H54 (cell line): Measurements from ENCODE around the gene MICU1.
"Not testable (repeated sequence)": the region's sequence is repeated elsewhere in the genome, so short reads cannot be mapped to it uniquely, and the experiment has no call there.

Source experiments
- DNase-seq: peaks from one replicate; pipeline ENCODE4 v3.0.0; 2011; ENCODE audit warnings: low spot score, mixed read lengths; ENCODE audit not compliant: insufficient read length
- FAIRE-seq: peaks from 3 replicates; lab custom pipeline; 2011; peaks lifted over from hg19 to GRCh38; lab: Jason Lieb, UNC
- POLR2A ChIP-seq: IDR thresholded peaks from 2 replicates; pipeline ENCODE4 v1.6.1; 2011; ENCODE audit warnings: low read depth, mild to moderate bottlenecking, low read length

Gene MICU1

GRCh38 chr10:72333112-72334015 lies 292.5 kb downstream of the MICU1 start:
- no peak for TF ChIP-seq POLR2A
- DNase-seq (no peak), FAIRE-seq (no peak)

- FAIRE-seq (no peak), DNase-seq (no peak)
- no peak for TF ChIP-seq POLR2A
These were observed 293.3 kb downstream of the MICU1 start for GRCh38 chr10:72332423-72333111.

GRCh38 chr10:72331575-72332422 lies 294.1 kb downstream of the MICU1 start:
- TF ChIP-seq POLR2A, result no peak
- peak; percentile 68 for DNase-seq
- FAIRE-seq, result no peak

- no peak for TF ChIP-seq POLR2A
- DNase-seq (no peak), FAIRE-seq (no peak)
These were observed 295.8 kb downstream of the MICU1 start for GRCh38 chr10:72330069-72330426.

- FAIRE-seq (no peak), DNase-seq (no peak)
- TF ChIP-seq POLR2A, result no peak
These were observed 296.4 kb downstream of the MICU1 start for GRCh38 chr10:72329290-72330068.

- no peak for TF ChIP-seq POLR2A
- DNase-seq (no peak), FAIRE-seq (no peak)
These were observed 297.1 kb downstream of the MICU1 start for GRCh38 chr10:72328829-72329204.

- TF ChIP-seq POLR2A, result no peak
- FAIRE-seq, result no peak
- DNase-seq, result peak; percentile 64
These were observed 297.6 kb downstream of the MICU1 start for GRCh38 chr10:72328045-72328828.

- not testable (repeated sequence) for FAIRE-seq, DNase-seq
These were observed 298.9 kb downstream of the MICU1 start for GRCh38 chr10:72326665-72327603.

- not testable (repeated sequence) for FAIRE-seq, DNase-seq
These were observed 300.4 kb downstream of the MICU1 start for GRCh38 chr10:72325243-72326175.

- no peak for DNase-seq
- no peak for FAIRE-seq
- no peak for TF ChIP-seq POLR2A
These were observed 302.1 kb downstream of the MICU1 start for GRCh38 chr10:72323771-72324191.

GRCh38 chr10:72323108-72323749 lies 302.6 kb downstream of the MICU1 start:
- FAIRE-seq, result no peak
- no peak for TF ChIP-seq POLR2A
- DNase-seq, result no peak
